ENCODE data around the gene HTR4. TPM values are rescaled to one million over a fixed set of nuclear protein-coding genes. Genes with fewer than 3 reads are reported as not detected.

Gene HTR4
- polyA plus RNA-seq, 1 of the 3 experiments (the other 2 are of a cell fraction): not detected

GRCh38 chr5:148491015-148491792, 163.1 kb downstream of the HTR4 start:
- no peaks in the 10 kb centered on the region; the same call in 1 of the 2 replicates for H3K27me3 ChIP-seq (ENCODE audit: insufficient read depth)
- no peaks in the 10 kb centered on the region for H3K9me2 ChIP-seq
- H3K4me1 ChIP-seq (ENCODE audit: control insufficient read depth in 1 of 2, insufficient read depth in 2 of 2, low read depth in 1 of 2, low read length in 1 of 2): no peaks in the 10 kb centered on the region
- no peaks in the 10 kb centered on the region for H4K20me1 ChIP-seq (ENCODE audit: insufficient read depth)
- 53% methylated on average over 7 of the region's 10 CpGs for WGBS (ENCODE audit: low lambda C conversion rate)
- ChIA-PET POLR2A (no interaction called here), CTCF (interaction anchor here (1.1 to 1.6 kb wide), 4 partner anchors 8 to 544 kb away, joined by 3 to 11 read pairs (median 4); no protein-coding TSS in a partner anchor)
- no peak overlapping the region for H3K4me3 ChIP-seq (ENCODE audit: low read depth in 2 of 2, low read length in 1 of 2)
- TF ChIP-seq CTCF (IDR thresholded peaks at IDR 0.05) (no peak), RXRA (IDR thresholded peaks at IDR 0.05; ENCODE audit: borderline replicate concordance, low read depth) (no peak), CHD2 (IDR thresholded peaks at IDR 0.05; ENCODE audit: low read length, partially characterized antibody) (no peak), TAF1 (IDR thresholded peaks at IDR 0.05; ENCODE audit: borderline replicate concordance, low read depth, low read length) (no peak), NRF1 (IDR thresholded peaks at IDR 0.05; ENCODE audit: low read depth, low read length) (no peak), FOXM1 (IDR thresholded peaks at IDR 0.05; ENCODE audit: low read depth) (no peak), NFIC (IDR thresholded peaks at IDR 0.05; ENCODE audit: borderline replicate concordance) (no peak), RCOR1 (IDR thresholded peaks at IDR 0.05; ENCODE audit: low read length) (no peak), YY1 (IDR thresholded peaks at IDR 0.05; ENCODE audit: low read depth) (no peak)
- TF ChIP-seq, protein P1, sequence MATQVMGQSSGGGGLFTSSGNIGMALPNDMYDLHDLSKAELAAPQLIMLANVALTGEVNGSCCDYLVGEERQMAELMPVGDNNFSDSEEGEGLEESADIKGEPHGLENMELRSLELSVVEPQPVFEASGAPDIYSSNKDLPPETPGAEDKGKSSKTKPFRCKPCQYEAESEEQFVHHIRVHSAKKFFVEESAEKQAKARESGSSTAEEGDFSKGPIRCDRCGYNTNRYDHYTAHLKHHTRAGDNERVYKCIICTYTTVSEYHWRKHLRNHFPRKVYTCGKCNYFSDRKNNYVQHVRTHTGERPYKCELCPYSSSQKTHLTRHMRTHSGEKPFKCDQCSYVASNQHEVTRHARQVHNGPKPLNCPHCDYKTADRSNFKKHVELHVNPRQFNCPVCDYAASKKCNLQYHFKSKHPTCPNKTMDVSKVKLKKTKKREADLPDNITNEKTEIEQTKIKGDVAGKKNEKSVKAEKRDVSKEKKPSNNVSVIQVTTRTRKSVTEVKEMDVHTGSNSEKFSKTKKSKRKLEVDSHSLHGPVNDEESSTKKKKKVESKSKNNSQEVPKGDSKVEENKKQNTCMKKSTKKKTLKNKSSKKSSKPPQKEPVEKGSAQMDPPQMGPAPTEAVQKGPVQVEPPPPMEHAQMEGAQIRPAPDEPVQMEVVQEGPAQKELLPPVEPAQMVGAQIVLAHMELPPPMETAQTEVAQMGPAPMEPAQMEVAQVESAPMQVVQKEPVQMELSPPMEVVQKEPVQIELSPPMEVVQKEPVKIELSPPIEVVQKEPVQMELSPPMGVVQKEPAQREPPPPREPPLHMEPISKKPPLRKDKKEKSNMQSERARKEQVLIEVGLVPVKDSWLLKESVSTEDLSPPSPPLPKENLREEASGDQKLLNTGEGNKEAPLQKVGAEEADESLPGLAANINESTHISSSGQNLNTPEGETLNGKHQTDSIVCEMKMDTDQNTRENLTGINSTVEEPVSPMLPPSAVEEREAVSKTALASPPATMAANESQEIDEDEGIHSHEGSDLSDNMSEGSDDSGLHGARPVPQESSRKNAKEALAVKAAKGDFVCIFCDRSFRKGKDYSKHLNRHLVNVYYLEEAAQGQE (IDR thresholded peaks at IDR 0.05; ENCODE audit: low read depth, low read length): no peak
- H3K9ac ChIP-seq: no peak overlapping the region
- no peak for DNase-seq
- H3K79me2 ChIP-seq (ENCODE audit: insufficient read depth): no peaks in the 10 kb centered on the region
- H3K36me3 ChIP-seq (replicated peaks in 1 of 2; ENCODE audit: control insufficient read depth in 1 of 2, insufficient read depth in 2 of 2, low read length in 1 of 2): no peaks in the 10 kb centered on the region
- no peak overlapping the region for H2AFZ ChIP-seq (ENCODE audit: low read depth)
- H3K9me3 ChIP-seq: no peaks in the 10 kb centered on the region
- H3K4me2 ChIP-seq: no peak overlapping the region
- H3K27ac ChIP-seq (ENCODE audit: low read depth in 2 of 2, low read length in 1 of 2): no peak overlapping the region
- H3F3A ChIP-seq (replicated peaks; ENCODE audit: insufficient read depth): no peaks in the 10 kb centered on the region

DNA sequence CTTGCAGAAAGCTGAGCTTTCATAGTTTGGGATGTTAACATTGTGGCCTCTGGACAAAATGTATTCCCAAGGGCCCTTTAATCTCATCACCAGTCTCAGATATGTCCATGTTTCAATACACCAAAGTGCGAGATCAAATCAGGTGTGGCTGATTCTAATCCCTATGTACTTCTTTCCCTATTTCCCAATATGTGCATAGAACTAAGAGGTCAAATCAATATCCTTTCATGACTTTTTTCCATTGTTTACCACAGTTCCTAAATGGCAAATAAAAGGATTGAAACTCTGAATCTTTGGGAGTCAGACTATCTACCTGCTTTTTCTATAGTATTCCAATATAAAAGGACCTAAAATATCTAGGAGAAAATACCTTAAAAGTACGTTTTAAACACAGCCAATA, 165.6 kb downstream of the HTR4 start:
- WGBS (ENCODE audit: low lambda C conversion rate): 25% methylated on average over 2 of the region's 2 CpGs
- H3K27ac ChIP-seq (ENCODE audit: low read depth in 2 of 2, low read length in 1 of 2): no peak overlapping the region
- CTCF ChIA-PET: interaction anchor here (1.5 kb wide), 1 partner anchor 242 kb away, joined by 5 read pairs; no protein-coding TSS in a partner anchor
- TF ChIP-seq TAF1 (IDR thresholded peaks at IDR 0.05; ENCODE audit: borderline replicate concordance, low read depth, low read length): no peak
- TF ChIP-seq EP300 (IDR thresholded peaks at IDR 0.05; ENCODE audit: borderline replicate concordance in 1 of 2, low read depth in 1 of 2, low read length in 1 of 2): no peak
- no peak for TF ChIP-seq TEAD4 (IDR thresholded peaks at IDR 0.05; ENCODE audit: borderline replicate concordance, insufficient read depth)
- no peak for TF ChIP-seq USF2 (IDR thresholded peaks at IDR 0.05; ENCODE audit: borderline replicate concordance, low read depth, low read length)
- TF ChIP-seq JUND (IDR thresholded peaks at IDR 0.05): no peak
- no peak for TF ChIP-seq RCOR1 (IDR thresholded peaks at IDR 0.05; ENCODE audit: low read length)
- TF ChIP-seq, protein P2, sequence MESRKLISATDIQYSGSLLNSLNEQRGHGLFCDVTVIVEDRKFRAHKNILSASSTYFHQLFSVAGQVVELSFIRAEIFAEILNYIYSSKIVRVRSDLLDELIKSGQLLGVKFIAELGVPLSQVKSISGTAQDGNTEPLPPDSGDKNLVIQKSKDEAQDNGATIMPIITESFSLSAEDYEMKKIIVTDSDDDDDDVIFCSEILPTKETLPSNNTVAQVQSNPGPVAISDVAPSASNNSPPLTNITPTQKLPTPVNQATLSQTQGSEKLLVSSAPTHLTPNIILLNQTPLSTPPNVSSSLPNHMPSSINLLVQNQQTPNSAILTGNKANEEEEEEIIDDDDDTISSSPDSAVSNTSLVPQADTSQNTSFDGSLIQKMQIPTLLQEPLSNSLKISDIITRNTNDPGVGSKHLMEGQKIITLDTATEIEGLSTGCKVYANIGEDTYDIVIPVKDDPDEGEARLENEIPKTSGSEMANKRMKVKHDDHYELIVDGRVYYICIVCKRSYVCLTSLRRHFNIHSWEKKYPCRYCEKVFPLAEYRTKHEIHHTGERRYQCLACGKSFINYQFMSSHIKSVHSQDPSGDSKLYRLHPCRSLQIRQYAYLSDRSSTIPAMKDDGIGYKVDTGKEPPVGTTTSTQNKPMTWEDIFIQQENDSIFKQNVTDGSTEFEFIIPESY (IDR thresholded peaks at IDR 0.05; ENCODE audit: borderline replicate concordance, low read depth): no peak
- no peak for TF ChIP-seq GABPA (IDR thresholded peaks at IDR 0.05; ENCODE audit: low read depth)
- TF ChIP-seq SIN3A (IDR thresholded peaks at IDR 0.05; ENCODE audit: borderline replicate concordance, low read depth, low read length): no peak
- TF ChIP-seq MXI1 (IDR thresholded peaks at IDR 0.05; ENCODE audit: low read depth, low read length): no peak
- no peak for TF ChIP-seq RAD21 (IDR thresholded peaks at IDR 0.05; ENCODE audit: low read length)
- no peak for TF ChIP-seq YY1 (IDR thresholded peaks at IDR 0.05; ENCODE audit: low read depth)

More for the DNA sequence above, 165.6 kb downstream of the HTR4 start:
- H3K79me2 ChIP-seq (ENCODE audit: insufficient read depth): no peaks in the 10 kb centered on the region
- H3F3A ChIP-seq (replicated peaks; ENCODE audit: insufficient read depth): no peaks in the 10 kb centered on the region
- H3K4me1 ChIP-seq (ENCODE audit: control insufficient read depth in 1 of 2, insufficient read depth in 2 of 2, low read depth in 1 of 2, low read length in 1 of 2): no peaks in the 10 kb centered on the region
- H3K27me3 ChIP-seq (ENCODE audit: insufficient read depth): no peaks in the 10 kb centered on the region
- no peaks in the 10 kb centered on the region for H3K9me3 ChIP-seq
- H2AFZ ChIP-seq (ENCODE audit: low read depth): no peak overlapping the region
- no peak overlapping the region for H3K4me3 ChIP-seq (ENCODE audit: low read depth in 2 of 2, low read length in 1 of 2)
- POLR2A ChIA-PET: no interaction called here
- H3K4me2 ChIP-seq: no peak overlapping the region
- DNase-seq: no peak
- H3K36me3 ChIP-seq (replicated peaks in 1 of 2; ENCODE audit: control insufficient read depth in 1 of 2, insufficient read depth in 2 of 2, low read length in 1 of 2): no peaks in the 10 kb centered on the region
- H3K9me2 ChIP-seq: no peaks in the 10 kb centered on the region
- H3K9ac ChIP-seq: no peak overlapping the region
- H4K20me1 ChIP-seq (ENCODE audit: insufficient read depth): no peaks in the 10 kb centered on the region

Measured in SK-N-SH (cell line).